Liver (tissue), 9 donors: ENCODE measurements around the gene TTC7B. TPM values are rescaled to one million over a fixed set of nuclear protein-coding genes. Genes with fewer than 3 reads are reported as not detected.

Experiments used
- DNase-seq: peaks from one replicate; pipeline ENCODE4 v3.0.0-alpha.2; 2017; ENCODE audit warnings: low spot score
- H3K27ac ChIP-seq, 2 donors: one replicate each; pipeline ENCODE4 v1.7.0; 2013; ENCODE audit warnings: inconsistent platforms in 2 of 2, low read length in 2 of 2, control low read depth in 1 of 2, low read depth in 1 of 2, mild to moderate bottlenecking in 1 of 2
- H3K27me3 ChIP-seq, 4 donors: one replicate each; pipeline versions ENCODE4 v1.6.1 to v1.7.0; 2013; ENCODE audit warnings: low read length in 3 of 4, inconsistent platforms in 1 of 4, mild to moderate bottlenecking in 1 of 4, moderate library complexity in 1 of 4; ENCODE audit not compliant: control insufficient read depth in 4 of 4, insufficient read depth in 4 of 4
- H3K36me3 ChIP-seq, 4 donors: one replicate each; pipeline versions ENCODE4 v1.6.1 to v1.7.0; 2013; ENCODE audit warnings: low read length in 3 of 4, mild to moderate bottlenecking in 3 of 4, low read depth in 1 of 4, moderate library complexity in 1 of 4; ENCODE audit not compliant: control insufficient read depth in 4 of 4, insufficient read depth in 3 of 4
- H3K4me1 ChIP-seq, 4 donors: one replicate each; pipeline versions ENCODE4 v1.6.1 to v1.7.0; 2013; ENCODE audit warnings: low read length in 3 of 4, mild to moderate bottlenecking in 3 of 4, moderate library complexity in 1 of 4; ENCODE audit not compliant: control insufficient read depth in 4 of 4, insufficient read depth in 4 of 4
- H3K4me3 ChIP-seq, 3 donors: one replicate each; pipeline versions ENCODE4 v1.6.1 to v1.7.0; 2013; ENCODE audit warnings: low read length in 3 of 3, control low read depth in 1 of 3, low read depth in 1 of 3, mild to moderate bottlenecking in 1 of 3
- H3K9ac ChIP-seq, 2 donors: one replicate each; pipeline ENCODE4 v1.7.0; 2013; ENCODE audit warnings: low read length in 2 of 2, mild to moderate bottlenecking in 2 of 2, moderate library complexity in 2 of 2, control low read depth in 1 of 2, low read depth in 1 of 2
- H3K9me3 ChIP-seq, 4 donors: one replicate each; pipeline versions ENCODE4 v1.6.1 to v1.7.0; 2013; ENCODE audit warnings: low read length in 3 of 4; ENCODE audit not compliant: control insufficient read depth in 4 of 4
- HNF4A ChIP-seq, 2 donors: conservative IDR thresholded peaks; 2 replicates each; pipeline ENCODE4 v1.6.1; 2016; ENCODE audit warnings: antibody characterized with exemption in 2 of 2, mild to moderate bottlenecking in 2 of 2
- HNF4G ChIP-seq: IDR thresholded peaks from 2 replicates; pipeline ENCODE4 v1.6.1; 2016; ENCODE audit warnings: antibody characterized with exemption
- RXRA ChIP-seq, 2 donors: IDR thresholded peaks; 2 replicates each; pipeline ENCODE4 v1.6.1; 2017 to 2018; ENCODE audit warnings: antibody characterized with exemption in 2 of 2, mild to moderate bottlenecking in 1 of 2
- SP1 ChIP-seq: IDR thresholded peaks from 2 replicates; pipeline ENCODE4 v1.6.1; 2018; ENCODE audit warnings: antibody characterized with exemption, mild to moderate bottlenecking
- TAF1 ChIP-seq: conservative IDR thresholded peaks from 2 replicates; pipeline ENCODE4 v1.6.1; 2016; ENCODE audit warnings: antibody characterized with exemption, mild to moderate bottlenecking
- YY1 ChIP-seq: IDR thresholded peaks from 2 replicates; pipeline ENCODE4 v1.6.1; 2016; ENCODE audit warnings: antibody characterized with exemption, mild to moderate bottlenecking
- WGBS: extraction: QIAGEN DNeasy Blood & Tissue Kit; methylation state at CpG from one replicate; pipeline ENCODE4 v1.1.7; 2013; 5-methylcytosine and 5-hydroxymethylcytosine counted together
- polyA plus RNA-seq, 2 donors: library from polyadenylated mRNA; stranded (reverse) in 1 of 2; unstranded in 1 of 2; fragments of 200-250 nt in 1 of 2; fragments of >200 nt in 1 of 2; fragmentation: Nextera tagmentation in 1 of 2; extraction: Ambion mirVana in 1 of 2; gene quantifications; one replicate each; pipeline versions ENCODE4 v1.2.1 to v1.2.3, GENCODE V29; 2013 to 2015
- total RNA-seq, 2 donors: library from RNA; depleted of rRNA; stranded (reverse); fragments of >200 nt; gene quantifications; one replicate each; pipeline ENCODE4 v1.2.3, GENCODE V29; 2014
- TF ChIP-seq, protein P1 (sequence below): IDR thresholded peaks from 2 replicates; pipeline ENCODE4 v1.6.1; 2016; ENCODE audit warnings: antibody characterized with exemption, mild to moderate bottlenecking
- TF ChIP-seq, protein P2 (sequence below): IDR thresholded peaks from 2 replicates; pipeline ENCODE4 v1.6.1; 2016; ENCODE audit warnings: antibody characterized with exemption
- TF ChIP-seq, protein P3 (sequence below): fragments of 150-350 bp; IDR thresholded peaks from 2 replicates; pipeline ENCODE4 v1.5.1; 2017; ENCODE audit warnings: improper control_type of control experiment, low read depth, low read length; ENCODE audit not compliant: missing input control
- donor health status: healthy.
- donor health status: healthy.
- donor health status: healthy.
- donor health status: healthy.
- donor health status: healthy.

Gene TTC7B
- total and polyA plus RNA-seq, 4 donors, result 9.1 to 31.0 (median 12.5) TPM

- TF ChIP-seq SP1 (peak; percentile 38), RXRA (IDR thresholded peaks at IDR 0.05) (peak; percentile 60 to 74)
- TF ChIP-seq, protein P1, sequence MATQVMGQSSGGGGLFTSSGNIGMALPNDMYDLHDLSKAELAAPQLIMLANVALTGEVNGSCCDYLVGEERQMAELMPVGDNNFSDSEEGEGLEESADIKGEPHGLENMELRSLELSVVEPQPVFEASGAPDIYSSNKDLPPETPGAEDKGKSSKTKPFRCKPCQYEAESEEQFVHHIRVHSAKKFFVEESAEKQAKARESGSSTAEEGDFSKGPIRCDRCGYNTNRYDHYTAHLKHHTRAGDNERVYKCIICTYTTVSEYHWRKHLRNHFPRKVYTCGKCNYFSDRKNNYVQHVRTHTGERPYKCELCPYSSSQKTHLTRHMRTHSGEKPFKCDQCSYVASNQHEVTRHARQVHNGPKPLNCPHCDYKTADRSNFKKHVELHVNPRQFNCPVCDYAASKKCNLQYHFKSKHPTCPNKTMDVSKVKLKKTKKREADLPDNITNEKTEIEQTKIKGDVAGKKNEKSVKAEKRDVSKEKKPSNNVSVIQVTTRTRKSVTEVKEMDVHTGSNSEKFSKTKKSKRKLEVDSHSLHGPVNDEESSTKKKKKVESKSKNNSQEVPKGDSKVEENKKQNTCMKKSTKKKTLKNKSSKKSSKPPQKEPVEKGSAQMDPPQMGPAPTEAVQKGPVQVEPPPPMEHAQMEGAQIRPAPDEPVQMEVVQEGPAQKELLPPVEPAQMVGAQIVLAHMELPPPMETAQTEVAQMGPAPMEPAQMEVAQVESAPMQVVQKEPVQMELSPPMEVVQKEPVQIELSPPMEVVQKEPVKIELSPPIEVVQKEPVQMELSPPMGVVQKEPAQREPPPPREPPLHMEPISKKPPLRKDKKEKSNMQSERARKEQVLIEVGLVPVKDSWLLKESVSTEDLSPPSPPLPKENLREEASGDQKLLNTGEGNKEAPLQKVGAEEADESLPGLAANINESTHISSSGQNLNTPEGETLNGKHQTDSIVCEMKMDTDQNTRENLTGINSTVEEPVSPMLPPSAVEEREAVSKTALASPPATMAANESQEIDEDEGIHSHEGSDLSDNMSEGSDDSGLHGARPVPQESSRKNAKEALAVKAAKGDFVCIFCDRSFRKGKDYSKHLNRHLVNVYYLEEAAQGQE, result no peak
- DNase-seq, result no peak
- H3K27ac ChIP-seq, result peak overlapping the region; percentile 68 to 76
- no peak overlapping the region for H3K9ac ChIP-seq
- no peak overlapping the region for H3K4me3 ChIP-seq
- WGBS, result 78% methylated on average over 7 of the region's 7 CpGs
- peaks cover 46 to 78% (median 66%) of the 10 kb centered on the region in 4 donors for H3K4me1 ChIP-seq
- no peaks in the 10 kb centered on the region for H3K27me3 ChIP-seq
- no peaks in the 10 kb centered on the region for H3K9me3 ChIP-seq
- no peaks in the 10 kb centered on the region for H3K36me3 ChIP-seq
Measured at GRCh38 chr14:90809530-90810312, 6.5 kb downstream of the TTC7B start.

GRCh38 chr14:90808759-90809529 is 7.3 kb downstream of the TTC7B start:
- Histone ChIP-seq H3K4me3 (no peak overlapping the region), H3K27ac (peak overlapping the region; percentile 68 to 76), H3K9me3 (no peaks in the 10 kb centered on the region), H3K4me1 (peaks cover 40 to 72% (median 59%) of the 10 kb centered on the region in 4 donors), H3K36me3 (no peaks in the 10 kb centered on the region), H3K9ac (no peak overlapping the region), H3K27me3 (no peaks in the 10 kb centered on the region)
- WGBS, result 71% methylated on average over 15 of the region's 15 CpGs
- TF ChIP-seq, protein P2, sequence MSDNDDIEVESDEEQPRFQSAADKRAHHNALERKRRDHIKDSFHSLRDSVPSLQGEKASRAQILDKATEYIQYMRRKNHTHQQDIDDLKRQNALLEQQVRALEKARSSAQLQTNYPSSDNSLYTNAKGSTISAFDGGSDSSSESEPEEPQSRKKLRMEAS, result no peak
- TF ChIP-seq YY1 (no peak), SP1 (no peak), HNF4A (conservative IDR thresholded peaks at IDR 0.05) (peak; percentile 24 to 49), TAF1 (no peak), RXRA (IDR thresholded peaks at IDR 0.05) (peak in 1 of 2 donors; percentile 46), HNF4G (no peak)
- TF ChIP-seq, protein P3, sequence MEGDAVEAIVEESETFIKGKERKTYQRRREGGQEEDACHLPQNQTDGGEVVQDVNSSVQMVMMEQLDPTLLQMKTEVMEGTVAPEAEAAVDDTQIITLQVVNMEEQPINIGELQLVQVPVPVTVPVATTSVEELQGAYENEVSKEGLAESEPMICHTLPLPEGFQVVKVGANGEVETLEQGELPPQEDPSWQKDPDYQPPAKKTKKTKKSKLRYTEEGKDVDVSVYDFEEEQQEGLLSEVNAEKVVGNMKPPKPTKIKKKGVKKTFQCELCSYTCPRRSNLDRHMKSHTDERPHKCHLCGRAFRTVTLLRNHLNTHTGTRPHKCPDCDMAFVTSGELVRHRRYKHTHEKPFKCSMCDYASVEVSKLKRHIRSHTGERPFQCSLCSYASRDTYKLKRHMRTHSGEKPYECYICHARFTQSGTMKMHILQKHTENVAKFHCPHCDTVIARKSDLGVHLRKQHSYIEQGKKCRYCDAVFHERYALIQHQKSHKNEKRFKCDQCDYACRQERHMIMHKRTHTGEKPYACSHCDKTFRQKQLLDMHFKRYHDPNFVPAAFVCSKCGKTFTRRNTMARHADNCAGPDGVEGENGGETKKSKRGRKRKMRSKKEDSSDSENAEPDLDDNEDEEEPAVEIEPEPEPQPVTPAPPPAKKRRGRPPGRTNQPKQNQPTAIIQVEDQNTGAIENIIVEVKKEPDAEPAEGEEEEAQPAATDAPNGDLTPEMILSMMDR, result no peak
- DNase-seq, result no peak
